ENCODE results near the gene FAXDC2. TPM values are rescaled to one million over a fixed set of nuclear protein-coding genes. Genes with fewer than 3 reads are reported as not detected.

The FAXDC2 gene
- total and polyA plus RNA-seq, 2 of the 8 experiments (the other 6 are each of a cell fraction or from before 2014, with no cell fraction given): 3.7 to 5.9 TPM

- Histone ChIP-seq H3K27ac (ENCODE audit: low read depth, low read length) (no peak overlapping the region), H3K23ac (ENCODE audit: insufficient read length) (no peak overlapping the region), H2BK12ac (ENCODE audit: low read depth, low read length) (no peak overlapping the region), H2BK120ac (replicated peaks; ENCODE audit: low read depth, low read length) (no peak overlapping the region), H2AK5ac (ENCODE audit: low read depth, low read length) (no peak overlapping the region), H4K20me1 (replicated peaks in 1 of 2; ENCODE audit: control insufficient read depth in 1 of 2, insufficient read depth in 2 of 2, low read length in 2 of 2) (peaks cover 0 to 3% of the 10 kb centered on the region in 2 experiments), H2BK5ac (ENCODE audit: low read depth, low read length) (no peak overlapping the region), H3K36me3 (ENCODE audit: control insufficient read depth in 2 of 4, insufficient read depth in 4 of 4, low read length in 3 of 4) (peaks cover 0 to 17% (median 10%) of the 10 kb centered on the region in 4 experiments; a peak in 7 of 8 replicates), H3K27me3 (replicated peaks in 1 of 4; ENCODE audit: control insufficient read depth in 3 of 4, extremely low read depth in 1 of 4, insufficient read depth in 3 of 4, low read length in 3 of 4) (no peaks in the 10 kb centered on the region), H4K5ac (ENCODE audit: insufficient read length, low read depth, low read length) (no peak overlapping the region), H3K56ac (replicated peaks; ENCODE audit: insufficient read length, low read depth, low read length) (no peak overlapping the region), H4K8ac (ENCODE audit: extremely low read depth, insufficient read depth, low read length) (no peak overlapping the region; the same call in 1 of the 2 replicates), H2BK15ac (ENCODE audit: low read length) (no peak overlapping the region), H3K18ac (ENCODE audit: extremely low read depth, low read length) (no peak overlapping the region), H3K4me1 (replicated peaks in 1 of 4; ENCODE audit: control insufficient read depth in 3 of 4, insufficient read depth in 4 of 4, low read length in 3 of 4) (peaks cover 0 to 3% (median 0%) of the 10 kb centered on the region in 4 experiments; a peak in 2 of 7 replicates), H3K9ac (replicated peaks in 1 of 4; ENCODE audit: extremely low read depth in 1 of 4, low read depth in 3 of 4, low read length in 3 of 4) (no peak overlapping the region), H3K14ac (ENCODE audit: insufficient read length) (no peak overlapping the region), H2AFZ (ENCODE audit: low read length) (no peak overlapping the region), H3K79me2 (ENCODE audit: control insufficient read depth in 1 of 2, insufficient read depth in 2 of 2, low read length in 2 of 2) (no peaks in the 10 kb centered on the region), H2BK20ac (ENCODE audit: low read length) (no peak overlapping the region), H3K4me2 (ENCODE audit: insufficient read depth in 1 of 2, low read depth in 2 of 2, low read length in 2 of 2) (no peak overlapping the region), H3K4ac (replicated peaks; ENCODE audit: insufficient read length, low read depth, low read length) (no peak overlapping the region), H3K79me1 (ENCODE audit: low read depth, low read length) (no peaks in the 10 kb centered on the region), H3K4me3 (ENCODE audit: extremely low read depth in 1 of 4, insufficient read depth in 2 of 4, low read depth in 3 of 4, low read length in 4 of 4) (no peak overlapping the region), H3K23me2 (ENCODE audit: low read depth, low read length) (no peaks in the 10 kb centered on the region), H4K91ac (replicated peaks; ENCODE audit: insufficient read length, low read length) (no peak overlapping the region), H3K9me3 (ENCODE audit: insufficient read depth in 2 of 2, low read depth in 1 of 2, low read length in 1 of 2) (no peaks in the 10 kb centered on the region)
- no peak for FAIRE-seq
- WGBS, 2 experiments (ENCODE audit: extremely low coverage in 1 of 2, insufficient coverage in 1 of 2, insufficient read length in 1 of 2, insufficient replicate concordance in 2 of 2, low coverage in 1 of 2, low lambda C conversion rate in 2 of 2, missing lambda C conversion rate in 1 of 2): 92% methylated on average over 7 of the region's 7 CpGs; no CpG with 5 or more reads in 1 of the 2 experiments
- ChIA-PET CTCF (ENCODE audit: partially characterized antibody) (interaction anchor here (1.1 to 1.2 kb wide), 2 partner anchors 15 to 38 kb away, joined by 3 to 4 read pairs; no protein-coding TSS in a partner anchor), POLR2A (ENCODE audit: partially characterized antibody) (interaction anchor here (1.7 to 2.8 kb wide), 2 partner anchors 10 to 11 kb away, joined by 7 read pairs; no protein-coding TSS in a partner anchor)
- no peak for DNase-seq (ENCODE audit: low read depth in 1 of 2, low spot score in 2 of 2)
- no peak for TF ChIP-seq EZH2 (IDR thresholded peaks at IDR 0.05; ENCODE audit: low read depth, low read length, severe bottlenecking)
- no peak for TF ChIP-seq RXRA (IDR thresholded peaks at IDR 0.05; ENCODE audit: insufficient read depth, low read depth, low read length)
- TF ChIP-seq NRF1 (IDR thresholded peaks at IDR 0.05; ENCODE audit: low read depth, low read length): no peak
- no peak for TF ChIP-seq CTCF (IDR thresholded peaks at IDR 0.05; ENCODE audit: control extremely low read depth in 1 of 3, insufficient read depth in 1 of 3, low read depth in 1 of 3, low read length in 3 of 3)
- no peak for TF ChIP-seq CBX8 (IDR thresholded peaks at IDR 0.05; ENCODE audit: borderline replicate concordance, low read depth, low read length)
- no peak for TF ChIP-seq TCF12 (IDR thresholded peaks at IDR 0.05; ENCODE audit: low read depth, low read length)
- no peak for TF ChIP-seq USF2 (IDR thresholded peaks at IDR 0.05; ENCODE audit: low read length)
- no peak for TF ChIP-seq SIN3A (conservative IDR thresholded peaks at IDR 0.05 in 1 of 2, IDR thresholded peaks at IDR 0.05 in 1 of 2; ENCODE audit: low read depth in 1 of 2, low read length in 2 of 2)
- TF ChIP-seq SIRT6 (IDR thresholded peaks at IDR 0.05; ENCODE audit: low read length): no peak
- no peak for TF ChIP-seq RBBP5 (IDR thresholded peaks at IDR 0.05; ENCODE audit: borderline replicate concordance, low read depth, low read length)
Observed at GRCh38 chr5:154830219-154830595, 20.2 kb downstream of the FAXDC2 start.
